GM23248 (cell line): Measurements from ENCODE around the gene NUDT6.

Experiments used
- EZH2 ChIP-seq: fragments of 200-600 bp; sonication (generic); IDR thresholded peaks from 2 replicates; pipeline ENCODE4 v1.6.1; 2018; ENCODE audit warnings: antibody characterized with exemption, mild to moderate bottlenecking; ENCODE audit not compliant: insufficient read depth, poor library complexity, severe bottlenecking
- EZH2phosphoT487 ChIP-seq: fragments of 200-600 bp; sonication (generic); IDR thresholded peaks from 2 replicates; pipeline ENCODE4 v1.6.1; 2018; ENCODE audit warnings: antibody characterized with exemption, moderate library complexity, mild to moderate bottlenecking, low read depth; ENCODE audit not compliant: insufficient read depth

DNA sequence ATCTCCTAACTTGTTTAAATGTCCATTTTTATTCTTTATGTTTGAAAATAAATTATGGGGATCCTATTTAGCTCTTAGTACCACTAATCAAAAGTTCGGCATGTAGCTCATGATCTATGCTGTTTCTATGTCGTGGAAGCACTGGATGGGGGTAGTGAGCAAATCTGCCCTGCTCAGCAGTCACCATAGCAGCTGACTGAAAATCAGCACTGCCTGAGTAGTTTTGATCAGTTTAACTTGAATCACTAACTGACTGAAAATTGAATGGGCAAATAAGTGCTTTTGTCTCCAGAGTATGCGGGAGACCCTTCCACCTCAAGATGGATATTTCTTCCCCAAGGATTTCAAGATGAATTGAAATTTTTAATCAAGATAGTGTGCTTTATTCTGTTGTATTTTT, 27.6 kb downstream of the NUDT6 start:
- no peak for TF ChIP-seq EZH2phosphoT487
- no peak for TF ChIP-seq EZH2
